T-helper 2 cell treated with Interferon-gamma antibody and Interleukin-4, amounts not matched to agents 5 μg/mL and 100 μg/mL, for 36 hours (primary cell): ENCODE results near the gene DCTD.

Experiments
- DNase-seq: peaks from one replicate; pipeline ENCODE4 v3.0.0; 2021; ENCODE audit warnings: low spot score
- H3K27ac Mint-ChIP-seq: one replicate; pipeline ENCODE4 v1.8.0; 2021; ENCODE audit warnings: mild to moderate bottlenecking, mixed read lengths
- H3K27me3 Mint-ChIP-seq: one replicate; pipeline ENCODE4 v1.8.0; 2021; ENCODE audit warnings: low read depth, mixed read lengths
- H3K36me3 Mint-ChIP-seq: one replicate; pipeline ENCODE4 v1.8.0; 2021; ENCODE audit warnings: low read depth, mixed read lengths
- H3K4me1 Mint-ChIP-seq: one replicate; pipeline ENCODE4 v1.8.0; 2021; ENCODE audit warnings: low read depth, mixed read lengths
- H3K4me3 Mint-ChIP-seq: one replicate; pipeline ENCODE4 v1.8.0; 2022; ENCODE audit warnings: mild to moderate bottlenecking, moderate library complexity, mixed read lengths
- H3K9me3 Mint-ChIP-seq: one replicate; pipeline ENCODE4 v1.8.0; 2021; ENCODE audit warnings: mixed read lengths

DCTD gene

DNA sequence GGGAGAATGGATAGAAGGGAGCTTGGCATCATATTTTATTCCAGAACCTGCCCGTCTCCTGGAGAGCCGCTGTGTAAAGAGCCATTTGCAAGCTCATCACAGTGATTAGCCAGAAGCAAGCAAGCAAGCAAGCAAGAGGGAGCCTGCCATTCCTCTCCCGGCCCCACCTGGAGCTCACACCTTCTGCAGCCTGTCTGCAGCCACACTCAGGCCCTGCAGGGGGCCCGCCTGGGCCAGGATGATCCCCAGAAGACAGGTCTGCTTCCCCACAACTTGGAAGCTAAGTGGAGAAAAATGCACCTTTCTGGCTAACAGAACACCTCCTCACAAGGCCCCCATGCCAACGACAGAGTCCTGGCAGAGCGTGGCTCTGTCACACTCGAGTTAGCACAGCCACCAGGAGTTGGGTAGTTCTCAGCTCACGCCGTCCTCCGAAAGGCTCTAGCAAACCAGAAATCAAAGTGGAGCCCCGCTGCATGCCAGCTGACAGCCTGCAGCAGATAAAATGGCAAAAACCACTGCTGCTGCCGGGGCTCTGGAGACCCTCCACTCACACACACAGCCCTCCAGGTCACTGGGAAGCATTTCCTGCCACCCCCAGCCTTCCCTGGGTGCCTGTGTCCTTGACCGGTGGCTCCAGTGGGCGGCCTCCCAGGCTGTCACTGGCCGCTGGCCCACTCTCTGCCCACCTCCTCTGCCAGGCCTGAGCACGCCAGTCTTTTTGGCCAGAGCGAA, 54.9 kb downstream of the DCTD start:
- Mint-ChIP-seq H3K9me3 (no peaks in the 10 kb centered on the region), H3K4me1 (no peaks in the 10 kb centered on the region), H3K27ac (no peak overlapping the region), H3K27me3 (no peaks in the 10 kb centered on the region), H3K4me3 (no peak overlapping the region), H3K36me3 (no peaks in the 10 kb centered on the region)
- no peak for DNase-seq

- H3K27me3 Mint-ChIP-seq: no peaks in the 10 kb centered on the region
- H3K36me3 Mint-ChIP-seq: no peaks in the 10 kb centered on the region
- no peak overlapping the region for H3K27ac Mint-ChIP-seq
- no peak overlapping the region for H3K4me3 Mint-ChIP-seq
- H3K4me1 Mint-ChIP-seq: no peaks in the 10 kb centered on the region
- no peaks in the 10 kb centered on the region for H3K9me3 Mint-ChIP-seq
- DNase-seq: no peak
Observed at GRCh38 chr4:182861346-182861745, 55.8 kb downstream of the DCTD start.

DNA sequence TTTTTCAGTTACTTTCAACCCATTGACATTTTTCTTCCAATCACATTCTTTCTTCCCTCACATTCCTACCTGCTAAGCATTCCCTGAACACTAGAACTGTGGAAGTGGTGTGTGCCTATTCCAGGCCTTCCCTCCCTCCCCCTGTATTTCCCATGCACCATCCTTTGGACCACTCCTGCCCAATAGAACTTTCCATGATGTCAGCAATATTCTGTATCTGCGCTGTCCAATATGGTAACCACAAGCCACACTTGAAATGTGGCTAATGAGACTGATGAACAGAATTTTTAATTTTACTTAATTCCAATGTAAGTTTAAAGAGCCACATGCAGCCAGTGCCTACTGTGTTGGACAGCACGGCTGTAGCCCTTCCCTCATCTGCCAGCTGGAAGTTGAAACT, 57.5 kb downstream of the DCTD start:
- no peak for DNase-seq
- Mint-ChIP-seq H3K36me3 (no peaks in the 10 kb centered on the region), H3K4me3 (no peak overlapping the region), H3K9me3 (no peaks in the 10 kb centered on the region), H3K27me3 (no peaks in the 10 kb centered on the region), H3K4me1 (no peaks in the 10 kb centered on the region), H3K27ac (no peak overlapping the region)

- Mint-ChIP-seq H3K4me1 (no peaks in the 10 kb centered on the region), H3K9me3 (no peaks in the 10 kb centered on the region), H3K36me3 (no peaks in the 10 kb centered on the region), H3K27me3 (no peaks in the 10 kb centered on the region), H3K4me3 (no peak overlapping the region), H3K27ac (no peak overlapping the region)
- no peak for DNase-seq
Observed at GRCh38 chr4:182858711-182859110, 58.5 kb downstream of the DCTD start.

DNA sequence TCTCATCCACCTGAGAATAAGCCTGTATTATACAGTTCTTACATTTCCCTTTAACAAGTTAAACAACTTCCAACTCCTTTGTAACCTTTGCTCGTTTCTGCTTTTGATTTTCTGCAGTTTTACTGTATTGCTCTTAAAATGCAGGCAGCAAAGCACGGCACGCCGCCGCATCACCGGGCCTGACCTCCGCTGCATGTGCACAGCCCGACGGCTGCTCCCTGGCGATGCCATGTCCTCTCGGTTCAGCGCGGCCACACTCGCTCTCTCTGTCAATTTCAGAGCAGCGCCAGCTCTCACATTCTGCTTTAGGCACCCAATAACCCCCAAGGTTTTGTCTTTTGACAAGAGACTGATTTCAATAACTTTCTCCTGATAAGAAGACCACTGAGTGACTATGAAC, 60.3 kb downstream of the DCTD start:
- no peaks in the 10 kb centered on the region for H3K9me3 Mint-ChIP-seq
- no peaks in the 10 kb centered on the region for H3K27me3 Mint-ChIP-seq
- H3K27ac Mint-ChIP-seq: no peak overlapping the region
- H3K4me1 Mint-ChIP-seq: no peaks in the 10 kb centered on the region
- no peak for DNase-seq
- no peaks in the 10 kb centered on the region for H3K36me3 Mint-ChIP-seq
- H3K4me3 Mint-ChIP-seq: no peak overlapping the region

- DNase-seq: no peak
- Mint-ChIP-seq H3K27ac (no peak overlapping the region), H3K36me3 (no peaks in the 10 kb centered on the region), H3K9me3 (no peaks in the 10 kb centered on the region), H3K4me1 (no peaks in the 10 kb centered on the region), H3K27me3 (no peaks in the 10 kb centered on the region), H3K4me3 (no peak overlapping the region)
Observed at GRCh38 chr4:182855877-182856276, 61.3 kb downstream of the DCTD start.

DNA sequence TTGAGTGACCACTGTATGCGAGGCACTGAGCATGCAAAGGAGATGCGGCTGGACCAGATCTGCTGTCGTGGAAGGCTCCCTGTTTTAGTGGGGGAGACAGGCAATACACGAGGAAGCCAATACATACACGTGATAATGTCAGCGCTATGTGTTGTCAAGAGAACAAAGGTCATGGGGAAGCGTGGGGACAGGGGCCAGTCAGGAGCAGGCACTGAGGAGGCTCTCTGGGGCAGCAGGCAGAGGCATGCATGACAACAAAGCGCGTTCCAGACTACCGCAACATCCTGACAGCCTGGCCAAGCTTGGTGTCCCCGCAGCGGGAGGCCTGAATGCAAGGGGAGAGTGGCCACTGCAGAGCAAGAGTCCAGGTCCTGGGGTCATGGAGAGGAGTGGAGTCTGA, 61.9 kb downstream of the DCTD start:
- Mint-ChIP-seq H3K27me3 (no peaks in the 10 kb centered on the region), H3K4me1 (no peaks in the 10 kb centered on the region), H3K9me3 (no peaks in the 10 kb centered on the region), H3K27ac (no peak overlapping the region), H3K4me3 (no peak overlapping the region), H3K36me3 (no peaks in the 10 kb centered on the region)
- no peak for DNase-seq

DNA sequence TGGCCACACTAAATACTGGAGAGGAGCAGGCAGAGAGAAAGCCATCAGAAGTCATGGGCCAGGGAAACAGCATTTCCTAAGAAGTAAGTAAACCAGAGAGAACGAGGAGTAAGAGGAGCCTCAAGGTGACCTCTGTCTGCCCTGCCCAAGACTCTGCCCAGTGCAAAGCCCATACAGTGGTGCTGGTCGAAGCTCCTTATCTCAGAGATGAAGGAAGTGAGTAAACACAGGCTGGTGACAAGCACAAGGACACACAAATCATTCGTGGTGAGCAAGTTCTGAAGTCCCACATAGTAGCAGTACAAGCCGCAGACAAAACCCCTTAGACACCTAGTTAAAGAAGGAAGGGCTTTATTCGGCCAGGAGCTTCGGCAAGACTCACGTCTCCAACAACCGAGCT, 62.7 kb downstream of the DCTD start:
- no peaks in the 10 kb centered on the region for H3K9me3 Mint-ChIP-seq
- no peaks in the 10 kb centered on the region for H3K4me1 Mint-ChIP-seq
- H3K36me3 Mint-ChIP-seq: no peaks in the 10 kb centered on the region
- H3K27me3 Mint-ChIP-seq: no peaks in the 10 kb centered on the region
- no peak overlapping the region for H3K27ac Mint-ChIP-seq
- no peak for DNase-seq
- no peak overlapping the region for H3K4me3 Mint-ChIP-seq

GRCh38 chr4:182853731-182854330, 63.4 kb downstream of the DCTD start:
- no peak for DNase-seq
- no peaks in the 10 kb centered on the region for H3K27me3 Mint-ChIP-seq
- no peaks in the 10 kb centered on the region for H3K4me1 Mint-ChIP-seq
- no peaks in the 10 kb centered on the region for H3K9me3 Mint-ChIP-seq
- H3K27ac Mint-ChIP-seq: no peak overlapping the region
- H3K36me3 Mint-ChIP-seq: no peaks in the 10 kb centered on the region
- H3K4me3 Mint-ChIP-seq: no peak overlapping the region

DNA sequence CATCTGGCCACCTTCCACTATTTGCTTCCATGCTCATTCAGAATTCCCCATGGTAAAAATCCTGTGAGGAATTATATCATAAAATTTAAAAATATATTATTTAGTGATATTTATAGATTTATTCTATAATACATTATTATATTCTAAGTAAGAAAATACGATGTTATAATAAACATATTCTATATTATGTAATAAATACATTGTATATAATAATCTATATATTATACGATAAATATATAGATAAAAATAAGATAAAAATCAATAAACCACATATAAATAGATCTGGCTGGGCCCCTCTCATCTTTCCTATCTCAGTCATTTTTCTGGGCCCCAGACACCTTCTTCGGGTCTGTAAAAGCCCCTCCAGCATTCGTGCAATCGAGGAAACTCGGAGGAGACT, 68.5 kb downstream of the DCTD start:
- Mint-ChIP-seq H3K27ac (no peak overlapping the region), H3K27me3 (no peaks in the 10 kb centered on the region), H3K9me3 (no peaks in the 10 kb centered on the region), H3K4me3 (no peak overlapping the region), H3K4me1 (no peaks in the 10 kb centered on the region), H3K36me3 (no peaks in the 10 kb centered on the region)
- DNase-seq: no peak

GRCh38 chr4:182847576-182848450, 69.4 kb downstream of the DCTD start:
- Mint-ChIP-seq H3K27ac (no peak overlapping the region), H3K4me1 (no peaks in the 10 kb centered on the region), H3K27me3 (no peaks in the 10 kb centered on the region), H3K9me3 (no peaks in the 10 kb centered on the region), H3K36me3 (no peaks in the 10 kb centered on the region), H3K4me3 (no peak overlapping the region)
- no peak for DNase-seq

DNA sequence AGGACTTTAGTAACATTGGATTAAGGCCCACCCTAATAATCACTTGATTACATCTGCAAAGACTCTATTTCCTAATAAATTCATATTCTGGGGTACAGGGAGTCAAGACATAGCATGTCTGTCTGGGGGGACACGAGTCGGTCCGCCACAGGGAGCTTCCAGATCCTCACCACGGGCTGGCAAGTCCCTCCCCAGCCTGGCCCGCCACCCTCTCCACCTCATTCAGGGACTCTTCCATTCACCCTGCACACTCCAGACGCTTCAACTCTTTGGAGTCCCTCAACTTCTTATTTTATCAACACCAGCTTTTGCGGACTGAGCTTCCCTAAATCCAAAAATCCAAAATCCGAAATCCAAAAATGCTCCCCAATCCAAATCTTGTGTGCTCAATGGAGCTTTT, 71.2 kb downstream of the DCTD start:
- H3K27me3 Mint-ChIP-seq: no peaks in the 10 kb centered on the region
- no peaks in the 10 kb centered on the region for H3K36me3 Mint-ChIP-seq
- no peak overlapping the region for H3K27ac Mint-ChIP-seq

DNA sequence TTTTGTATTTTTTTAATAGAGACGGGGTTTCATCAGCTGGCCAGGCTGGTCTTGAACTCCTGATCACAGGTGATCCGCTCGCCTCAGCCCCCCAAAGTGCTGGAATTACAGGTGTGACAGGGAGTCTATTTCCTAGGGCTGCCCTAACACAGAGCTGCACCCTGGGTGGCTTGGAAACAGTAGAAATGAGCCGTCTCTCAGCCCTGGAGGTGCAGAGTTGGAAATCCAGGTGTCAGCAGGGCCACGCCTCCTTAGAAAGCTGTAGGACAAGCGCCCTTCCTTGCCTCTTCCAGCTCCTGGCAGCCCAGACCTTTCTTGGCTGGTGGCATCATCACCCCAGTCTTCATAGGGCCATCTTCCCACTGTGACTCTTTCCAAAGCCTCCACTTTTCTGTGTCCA, 71.6 kb downstream of the DCTD start:
- Mint-ChIP-seq H3K27me3 (no peaks in the 10 kb centered on the region), H3K4me3 (no peak overlapping the region), H3K27ac (no peak overlapping the region), H3K4me1 (no peaks in the 10 kb centered on the region), H3K9me3 (no peaks in the 10 kb centered on the region), H3K36me3 (no peaks in the 10 kb centered on the region)
- no peak for DNase-seq

More for the DNA sequence above, 71.2 kb downstream of the DCTD start:
- Mint-ChIP-seq H3K4me3 (no peak overlapping the region), H3K9me3 (no peaks in the 10 kb centered on the region), H3K4me1 (no peaks in the 10 kb centered on the region)
- DNase-seq: no peak

DNA sequence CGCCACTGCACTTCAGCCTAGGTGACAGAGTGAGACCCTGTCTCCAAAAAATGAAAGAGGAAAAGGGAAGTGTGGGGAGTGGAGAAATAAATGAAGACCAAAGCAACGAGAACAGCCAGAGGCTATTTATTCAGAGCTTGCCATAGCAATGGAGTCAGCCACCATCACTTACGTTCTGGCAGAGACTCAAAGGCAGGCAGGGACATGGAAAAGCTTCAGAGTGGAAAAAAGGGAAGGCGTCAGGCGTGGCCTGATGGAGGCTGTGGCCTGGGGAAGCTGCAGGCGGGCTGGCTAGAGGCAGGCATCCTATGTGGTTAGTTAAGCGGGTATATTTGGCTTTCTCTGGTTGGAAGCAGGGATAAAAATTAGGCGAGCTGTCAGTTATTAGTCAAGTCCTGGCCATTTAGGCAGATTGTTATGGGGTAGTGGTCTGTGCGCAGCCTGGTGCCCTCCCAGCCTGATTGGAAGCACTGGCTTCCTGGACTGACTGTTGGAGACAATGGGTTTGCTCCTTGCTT, 73.3 kb downstream of the DCTD start:
- DNase-seq: no peak
- H3K36me3 Mint-ChIP-seq: no peaks in the 10 kb centered on the region
- H3K9me3 Mint-ChIP-seq: no peaks in the 10 kb centered on the region
- no peak overlapping the region for H3K27ac Mint-ChIP-seq
- H3K4me3 Mint-ChIP-seq: no peak overlapping the region
- H3K4me1 Mint-ChIP-seq: no peaks in the 10 kb centered on the region
- no peaks in the 10 kb centered on the region for H3K27me3 Mint-ChIP-seq
